ENCODE data around the gene CLPTM1L. TPM values are rescaled to one million over a fixed set of nuclear protein-coding genes. Genes with fewer than 3 reads are reported as not detected.
A peak's percentile ranks its signal among the peaks of the same experiment; 100 is the strongest.

Gene CLPTM1L
- polyA plus RNA-seq, 3 donors = 14.1 to 76.2 (median 35.0) TPM

- H3K4me1 ChIP-seq (ENCODE audit: control insufficient read depth in 1 of 2, insufficient read depth in 2 of 2, low read length in 2 of 2) = peaks cover 5 to 12% of the 10 kb centered on the region in 2 donors
- H4K20me1 ChIP-seq (ENCODE audit: insufficient read depth, low read length) = no peaks in the 10 kb centered on the region
- no peaks in the 10 kb centered on the region for H3K9me3 ChIP-seq (replicated peaks in 1 of 2; ENCODE audit: control insufficient read depth in 1 of 2, insufficient read depth in 1 of 2, low read length in 2 of 2)
- peaks cover 0 to 6% (median 0%) of the 10 kb centered on the region in 7 donors for H3K9me3 Mint-ChIP-seq
- H3K79me2 ChIP-seq (ENCODE audit: insufficient read depth, low read length) = no peaks in the 10 kb centered on the region
- no peaks in the 10 kb centered on the region for H3K36me3 Mint-ChIP-seq
- no peak for TF ChIP-seq CTCF (IDR thresholded peaks at IDR 0.05)
- H3K27ac Mint-ChIP-seq = no peak overlapping the region
- WGBS (ENCODE audit: insufficient coverage) = 83% methylated on average over 10 of the region's 17 CpGs
- no peak overlapping the region for H3K27ac ChIP-seq (ENCODE audit: low read depth in 1 of 2, low read length in 2 of 2)
- H3K36me3 ChIP-seq (replicated peaks in 1 of 2; ENCODE audit: control insufficient read depth in 1 of 2, insufficient read depth in 2 of 2, low read length in 2 of 2) = no peaks in the 10 kb centered on the region
- H3K4me2 ChIP-seq (replicated peaks; ENCODE audit: extremely low read depth, low read length, poor library complexity, severe bottlenecking) = no peak overlapping the region
- H3K4me1 Mint-ChIP-seq = peaks cover 15% of the 10 kb centered on the region
- H3K27me3 Mint-ChIP-seq (ENCODE audit: low read depth in 3 of 3) = peaks cover 17 to 27% (median 24%) of the 10 kb centered on the region in 3 donors
- H3K4me3 Mint-ChIP-seq = no peak overlapping the region
- intact Hi-C loops (cut with micrococcal nuclease) = no loop called here
- H3K9ac ChIP-seq (ENCODE audit: insufficient read depth, low read length, poor library complexity, severe bottlenecking) = no peak overlapping the region
- no peak for DNase-seq
- H2AFZ ChIP-seq (ENCODE audit: insufficient read depth, low read depth, low read length, poor library complexity, severe bottlenecking) = no peak overlapping the region
- peaks cover 0 to 12% of the 10 kb centered on the region in 2 donors for H3K27me3 ChIP-seq (ENCODE audit: control insufficient read depth in 2 of 2, insufficient read depth in 2 of 2, low read length in 2 of 2)
- H3K4me3 ChIP-seq (replicated peaks in 1 of 3; ENCODE audit: low read depth in 2 of 3, low read length in 3 of 3) = no peak overlapping the region
These were observed 44.9 kb downstream of the CLPTM1L start for GRCh38 chr5:1299961-1300360.

GRCh38 chr5:1299511-1299850 lies 45.4 kb downstream of the CLPTM1L start:
- peaks cover 14% of the 10 kb centered on the region for H3K4me1 Mint-ChIP-seq
- Histone ChIP-seq H2AFZ (ENCODE audit: insufficient read depth, low read depth, low read length, poor library complexity, severe bottlenecking) (no peak overlapping the region), H3K4me2 (replicated peaks; ENCODE audit: extremely low read depth, low read length, poor library complexity, severe bottlenecking) (no peak overlapping the region), H3K9ac (ENCODE audit: insufficient read depth, low read length, poor library complexity, severe bottlenecking) (no peak overlapping the region), H4K20me1 (ENCODE audit: insufficient read depth, low read length) (no peaks in the 10 kb centered on the region), H3K27ac (ENCODE audit: low read depth in 1 of 2, low read length in 2 of 2) (no peak overlapping the region), H3K79me2 (ENCODE audit: insufficient read depth, low read length) (no peaks in the 10 kb centered on the region), H3K4me3 (replicated peaks in 1 of 3; ENCODE audit: low read depth in 2 of 3, low read length in 3 of 3) (no peak overlapping the region), H3K4me1 (ENCODE audit: control insufficient read depth in 1 of 2, insufficient read depth in 2 of 2, low read length in 2 of 2) (peaks cover 5 to 12% of the 10 kb centered on the region in 2 donors), H3K36me3 (replicated peaks in 1 of 2; ENCODE audit: control insufficient read depth in 1 of 2, insufficient read depth in 2 of 2, low read length in 2 of 2) (no peaks in the 10 kb centered on the region), H3K27me3 (ENCODE audit: control insufficient read depth in 2 of 2, insufficient read depth in 2 of 2, low read length in 2 of 2) (peaks cover 0 to 12% of the 10 kb centered on the region in 2 donors), H3K9me3 (replicated peaks in 1 of 2; ENCODE audit: control insufficient read depth in 1 of 2, insufficient read depth in 1 of 2, low read length in 2 of 2) (no peaks in the 10 kb centered on the region)
- H3K9me3 Mint-ChIP-seq = peaks cover 0 to 6% (median 0%) of the 10 kb centered on the region in 7 donors
- no peak overlapping the region for H3K4me3 Mint-ChIP-seq
- intact Hi-C loops (cut with micrococcal nuclease) = no loop called here
- no peak for TF ChIP-seq CTCF (IDR thresholded peaks at IDR 0.05)
- H3K36me3 Mint-ChIP-seq = no peaks in the 10 kb centered on the region
- H3K27ac Mint-ChIP-seq = peak overlapping the region in 1 of 7 donors; percentile 27
- H3K27me3 Mint-ChIP-seq (ENCODE audit: low read depth in 3 of 3) = peaks cover 17 to 32% (median 24%) of the 10 kb centered on the region in 3 donors
- DNase-seq = no peak
- 90% methylated on average over 8 of the region's 9 CpGs for WGBS (ENCODE audit: insufficient coverage)
